Common myeloid progenitor, CD34-positive (primary cell): ENCODE measurements around the gene FBXO15.

Experiments used
- CTCF ChIA-PET: fragments of 350-600 bp; sonication (Branson Sonifier 250); formaldehyde crosslinking; loops from one replicate; lab custom pipeline; 2021; ENCODE audit warnings: antibody characterized with exemption; lab: Charles Lee
- POLR2A ChIA-PET: fragments of 350-600 bp; sonication (Branson Sonifier 250); formaldehyde crosslinking; loops from one replicate; lab custom pipeline; 2021; ENCODE audit warnings: antibody characterized with exemption; lab: Charles Lee
- DNase-seq, 3 donors: peaks; one replicate each; pipeline versions ENCODE4 v3.0.0 to v3.0.0-alpha.2; 2013
- H3K27ac ChIP-seq, 2 experiments: 1 replicate in 1 of 2; 2 replicates in 1 of 2; pipeline ENCODE4 v1.7.0; 2013; ENCODE audit warnings: inconsistent platforms in 2 of 2, low read length in 2 of 2, mild to moderate bottlenecking in 2 of 2, low read depth in 1 of 2, moderate library complexity in 1 of 2; ENCODE audit not compliant: severe bottlenecking in 2 of 2, insufficient read depth in 1 of 2, poor library complexity in 1 of 2
- H3K27me3 ChIP-seq, 5 experiments: replicated peaks in 2 of 5; 1 replicate in 3 of 5; 2 replicates in 2 of 5; pipeline versions ENCODE4 v1.6.1 to v1.7.0; 2013; ENCODE audit warnings: low read length in 4 of 5, mild to moderate bottlenecking in 2 of 5, moderate library complexity in 2 of 5, inconsistent platforms in 1 of 5; ENCODE audit not compliant: insufficient read depth in 5 of 5, control insufficient read depth in 4 of 5
- H3K36me3 ChIP-seq, 4 experiments: 1 replicate in 2 of 4; 2 replicates in 2 of 4; pipeline versions ENCODE4 v1.6.1 to v1.7.0; 2013; ENCODE audit warnings: low read length in 3 of 4, control low read depth in 1 of 4, mild to moderate bottlenecking in 1 of 4; ENCODE audit not compliant: control insufficient read depth in 4 of 4, insufficient read depth in 4 of 4
- H3K4me1 ChIP-seq, 4 experiments: 1 replicate in 3 of 4; 2 replicates in 1 of 4; pipeline versions ENCODE4 v1.6.1 to v1.7.1; 2013; ENCODE audit warnings: low read length in 3 of 4, mild to moderate bottlenecking in 3 of 4, control low read depth in 1 of 4, inconsistent platforms in 1 of 4, moderate library complexity in 1 of 4; ENCODE audit not compliant: control insufficient read depth in 4 of 4, insufficient read depth in 4 of 4; ENCODE audit errors: control extremely low read depth in 1 of 4
- H3K4me3 ChIP-seq, 7 experiments: 1 replicate in 4 of 7; 2 replicates in 3 of 7; pipeline versions ENCODE4 v1.5.1 to v1.7.0; 2013; ENCODE audit warnings: mild to moderate bottlenecking in 7 of 7, low read length in 6 of 7, moderate library complexity in 6 of 7, inconsistent platforms in 2 of 7, low read depth in 2 of 7, control low read depth in 1 of 7; ENCODE audit not compliant: insufficient read depth in 4 of 7, control insufficient read depth in 1 of 7; ENCODE audit errors: extremely low read depth in 1 of 7
- H3K9me3 ChIP-seq, 5 experiments: 1 replicate in 4 of 5; 2 replicates in 1 of 5; pipeline versions ENCODE4 v1.6.1 to v1.7.1; 2013; ENCODE audit warnings: low read length in 4 of 5, mild to moderate bottlenecking in 2 of 5, inconsistent platforms in 1 of 5, low read depth in 1 of 5, moderate library complexity in 1 of 5; ENCODE audit not compliant: control insufficient read depth in 4 of 5, insufficient read depth in 2 of 5; ENCODE audit errors: control extremely low read depth in 1 of 5
- WGBS: methylation state at CpG from one replicate; pipeline ENCODE4 v1.1.5; 2013; ENCODE audit not compliant: insufficient coverage; 5-methylcytosine and 5-hydroxymethylcytosine counted together

FBXO15 gene

GRCh38 chr18:74097803-74098202 is 49.8 kb downstream of the FBXO15 start:
- ChIA-PET CTCF (no interaction called here), POLR2A (no interaction called here)
- Histone ChIP-seq H3K36me3 (no peaks in the 10 kb centered on the region), H3K9me3 (peaks cover 0 to 6% (median 1%) of the 10 kb centered on the region in 5 experiments), H3K27ac (no peak overlapping the region), H3K4me1 (no peaks in the 10 kb centered on the region), H3K4me3 (no peak overlapping the region), H3K27me3 (no peaks in the 10 kb centered on the region)
- DNase-seq, result no peak
- 83% methylated on average over 1 of the region's 1 CpG for WGBS

GRCh38 chr18:74092922-74093321 is 54.7 kb downstream of the FBXO15 start:
- Histone ChIP-seq H3K36me3 (no peaks in the 10 kb centered on the region), H3K27me3 (peaks cover 0 to 2% (median 0%) of the 10 kb centered on the region in 5 experiments), H3K9me3 (peaks cover 0 to 2% (median 0%) of the 10 kb centered on the region in 5 experiments), H3K27ac (no peak overlapping the region), H3K4me1 (no peaks in the 10 kb centered on the region), H3K4me3 (no peak overlapping the region)
- POLR2A ChIA-PET, result no interaction called here
- CTCF ChIA-PET, result interaction anchor here (2.3 kb wide), 1 partner anchor 10 kb away, joined by 9 read pairs; no protein-coding TSS in a partner anchor
- no peak for DNase-seq
- 97% methylated on average over 3 of the region's 3 CpGs for WGBS

DNA sequence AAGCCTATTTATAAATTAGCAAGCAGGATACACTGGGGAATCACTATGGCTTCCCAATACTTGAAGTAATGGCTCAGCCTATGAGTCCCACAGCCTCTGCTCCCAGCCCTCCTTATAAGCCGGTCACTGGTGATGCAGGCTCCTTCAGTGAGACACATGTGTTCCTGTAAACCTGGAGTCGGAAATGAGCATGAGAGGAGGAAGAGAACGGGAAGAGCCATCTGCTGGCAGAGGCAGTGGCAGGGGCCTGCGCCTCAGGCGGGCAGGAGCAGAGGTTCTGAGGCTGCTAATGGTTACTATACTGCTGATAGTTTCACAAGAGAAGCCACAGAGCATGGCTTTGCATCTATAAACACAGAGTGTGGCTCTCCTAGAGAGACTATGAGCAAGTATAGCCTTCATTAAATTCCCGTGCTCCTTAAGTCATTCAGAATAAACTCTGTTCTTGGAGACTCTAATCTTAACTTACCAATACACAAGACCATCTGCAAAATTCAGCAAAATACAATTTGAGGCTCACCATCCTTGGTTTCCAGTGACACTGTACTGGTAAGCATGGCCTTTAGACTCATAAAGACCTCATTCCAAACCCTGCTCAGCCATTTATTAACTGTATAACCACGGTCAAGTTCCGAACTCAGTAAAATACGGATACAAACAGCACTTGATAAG is 63.3 kb downstream of the FBXO15 start:
- WGBS, result 97% methylated on average over 6 of the region's 9 CpGs
- Histone ChIP-seq H3K27me3 (no peaks in the 10 kb centered on the region), H3K27ac (no peak overlapping the region), H3K4me1 (peaks cover 0 to 6% (median 3%) of the 10 kb centered on the region in 4 experiments), H3K9me3 (no peaks in the 10 kb centered on the region), H3K36me3 (no peaks in the 10 kb centered on the region), H3K4me3 (no peak overlapping the region)
- DNase-seq, result no peak
- ChIA-PET CTCF (interaction anchor here (2.3 to 2.9 kb wide), 2 partner anchors 8 to 258 kb away, joined by 9 to 14 read pairs; no protein-coding TSS in a partner anchor), POLR2A (no interaction called here)

- ChIA-PET CTCF (interaction anchor here (1.8 to 2.9 kb wide), 4 partner anchors 9 to 258 kb away, joined by 9 to 14 read pairs (median 10); no protein-coding TSS in a partner anchor), POLR2A (no interaction called here)
- no peaks in the 10 kb centered on the region for H3K27me3 ChIP-seq
- H3K36me3 ChIP-seq, result no peaks in the 10 kb centered on the region
- H3K4me1 ChIP-seq, result peaks cover 0 to 6% (median 3%) of the 10 kb centered on the region in 4 experiments
- DNase-seq, result no peak
- no peak overlapping the region for H3K4me3 ChIP-seq
- WGBS, result no CpG with 5 or more reads among the region's 3 CpGs
- H3K9me3 ChIP-seq, result no peaks in the 10 kb centered on the region
- no peak overlapping the region for H3K27ac ChIP-seq
Observed at GRCh38 chr18:74083557-74083952, 64.1 kb downstream of the FBXO15 start.

DNA sequence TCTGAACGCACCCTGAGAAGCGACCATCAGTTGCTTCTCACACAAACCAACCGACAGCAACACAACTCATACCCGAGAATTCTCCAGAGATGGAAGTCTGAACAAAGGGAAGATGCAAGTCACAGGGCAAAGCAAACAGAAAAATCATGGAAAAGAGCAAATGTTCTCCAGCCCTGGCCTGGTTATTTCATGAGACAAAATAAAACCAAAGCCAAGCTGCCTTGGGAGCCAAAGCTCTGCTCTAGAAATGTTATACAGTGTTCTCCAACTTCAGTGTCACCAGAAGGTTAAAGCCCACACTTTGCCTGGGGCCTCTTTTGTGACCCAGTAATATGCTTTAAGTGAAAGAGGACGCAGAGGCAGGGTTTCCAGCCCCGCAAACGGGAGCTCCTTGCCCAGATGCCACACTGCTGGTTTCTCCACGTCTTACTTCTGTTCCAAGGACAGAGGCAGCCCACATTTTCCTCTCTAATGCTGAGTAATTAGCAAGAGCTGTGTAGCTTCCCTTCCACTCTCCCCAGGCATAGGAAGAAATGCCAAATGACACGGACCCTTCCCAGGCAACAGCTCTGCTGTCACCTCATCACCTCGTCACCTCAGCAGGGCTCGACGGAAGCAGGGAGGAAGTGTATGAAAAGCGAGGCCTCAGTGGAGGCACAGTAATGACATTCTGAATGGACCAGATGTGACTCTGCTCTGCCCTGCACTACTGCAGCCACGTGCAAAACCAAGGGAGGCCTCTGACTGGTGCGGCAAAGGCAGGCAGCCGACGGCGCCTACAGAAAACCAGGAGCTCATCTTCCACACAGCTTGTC is 64.7 kb downstream of the FBXO15 start:
- no peak for DNase-seq
- Histone ChIP-seq H3K27ac (no peak overlapping the region), H3K36me3 (no peaks in the 10 kb centered on the region), H3K4me3 (peak overlapping the region in 2 of 7 experiments; percentile 27 to 37), H3K9me3 (no peaks in the 10 kb centered on the region), H3K27me3 (no peaks in the 10 kb centered on the region), H3K4me1 (peaks cover 0 to 6% (median 3%) of the 10 kb centered on the region in 4 experiments)
- WGBS, result 80% methylated on average over 15 of the region's 18 CpGs
- POLR2A ChIA-PET, result no interaction called here
- CTCF ChIA-PET, result interaction anchor here (0.6 to 2.9 kb wide), 7 partner anchors 9 to 259 kb away, joined by 3 to 14 read pairs (median 9); no protein-coding TSS in a partner anchor

GRCh38 chr18:74081966-74082741 is 65.5 kb downstream of the FBXO15 start:
- POLR2A ChIA-PET, result no interaction called here
- peak overlapping the region in 2 of 7 experiments; percentile 27 to 37 for H3K4me3 ChIP-seq
- no peaks in the 10 kb centered on the region for H3K27me3 ChIP-seq
- H3K36me3 ChIP-seq, result no peaks in the 10 kb centered on the region
- no peaks in the 10 kb centered on the region for H3K9me3 ChIP-seq
- 77% methylated on average over 9 of the region's 13 CpGs for WGBS
- H3K4me1 ChIP-seq, result peaks cover 0 to 6% (median 3%) of the 10 kb centered on the region in 4 experiments
- DNase-seq, result peak; percentile 63 to 83 (median 76)
- H3K27ac ChIP-seq, result no peak overlapping the region
- CTCF ChIA-PET, result interaction anchor here (0.6 to 2.9 kb wide), 8 partner anchors 8 to 260 kb away, joined by 3 to 14 read pairs (median 8); no protein-coding TSS in a partner anchor
